HCT116 (cell line): ENCODE measurements around the gene CENPU. TPM values are rescaled to one million over a fixed set of nuclear protein-coding genes. Genes with fewer than 3 reads are reported as not detected.

ENCODE experiments used
- CBX3 ChIP-seq: IDR thresholded peaks from 2 replicates; pipeline ENCODE4 v1.6.1; 2012; ENCODE audit warnings: low read depth
- CEBPB ChIP-seq: IDR thresholded peaks from 2 replicates; pipeline ENCODE4 v1.6.1; 2012; ENCODE audit warnings: low read depth
- EGR1 ChIP-seq: IDR thresholded peaks from 2 replicates; pipeline ENCODE4 v1.6.1; 2012; ENCODE audit warnings: low read depth
- EZH2 ChIP-seq: fragments of 200-600 bp; sonication (generic); IDR thresholded peaks from 2 replicates; pipeline ENCODE4 v1.6.1; 2017; ENCODE audit warnings: antibody characterized with exemption, mixed run types
- FOSL1 ChIP-seq: IDR thresholded peaks from 2 replicates; pipeline ENCODE4 v1.6.1; 2012; ENCODE audit warnings: low read depth
- JUND ChIP-seq: IDR thresholded peaks from 2 replicates; pipeline ENCODE4 v1.6.1; 2012
- POLR2A ChIP-seq: IDR thresholded peaks from 2 replicates; pipeline ENCODE4 v1.7.0; 2011; ENCODE audit warnings: borderline replicate concordance; ENCODE audit not compliant: insufficient read depth, insufficient read length; ENCODE audit errors: extremely low read depth
- POLR2AphosphoS5 ChIP-seq: IDR thresholded peaks from 2 replicates; pipeline ENCODE4 v1.6.1; 2011; ENCODE audit warnings: mild to moderate bottlenecking, low read depth, low read length, moderate library complexity
- RAD21 ChIP-seq: IDR thresholded peaks from 2 replicates; pipeline ENCODE4 v1.6.1; 2012; ENCODE audit warnings: low read depth, mild to moderate bottlenecking
- SP1 ChIP-seq: IDR thresholded peaks from 2 replicates; pipeline ENCODE4 v1.6.1; 2012; ENCODE audit warnings: low read depth
- ZFX ChIP-seq: fragments of 450-650 bp; IDR thresholded peaks from 2 replicates; pipeline ENCODE4 v1.6.1; 2017
- total RNA-seq: library from RNA; stranded (reverse); gene quantifications from one replicate; pipeline ENCODE4 v1.2.1, GENCODE V29; 2021; ENCODE audit not compliant: unreplicated experiment
- TF ChIP-seq, protein P1 (sequence below), 3 experiments: fragments of 200-600 bp in 1 of 3; sonication (generic) in 1 of 3; IDR thresholded peaks in 2 of 3; conservative IDR thresholded peaks in 1 of 3; 2 replicates each; pipeline ENCODE4 v1.5.1; 2012 to 2017; ENCODE audit warnings: low read depth in 2 of 3, low read length in 2 of 3, antibody characterized with exemption in 1 of 3, borderline replicate concordance in 1 of 3, control low read depth in 1 of 3, mild to moderate bottlenecking in 1 of 3, mixed read lengths in 1 of 3, mixed run types in 1 of 3, moderate library complexity in 1 of 3; ENCODE audit not compliant: insufficient read depth in 1 of 3
- TF ChIP-seq, protein P2 (sequence below): IDR thresholded peaks from 2 replicates; pipeline ENCODE4 v1.6.1; 2012
- TF ChIP-seq, protein P3 (sequence below): IDR thresholded peaks from 2 replicates; pipeline ENCODE4 v1.6.1; 2011; ENCODE audit warnings: mild to moderate bottlenecking, low read length, moderate library complexity; ENCODE audit not compliant: insufficient replicate concordance; ENCODE audit errors: extremely low read depth

The CENPU gene
- total RNA-seq, 1 experiment from 2014 or later, result 28.2 TPM

DNA sequence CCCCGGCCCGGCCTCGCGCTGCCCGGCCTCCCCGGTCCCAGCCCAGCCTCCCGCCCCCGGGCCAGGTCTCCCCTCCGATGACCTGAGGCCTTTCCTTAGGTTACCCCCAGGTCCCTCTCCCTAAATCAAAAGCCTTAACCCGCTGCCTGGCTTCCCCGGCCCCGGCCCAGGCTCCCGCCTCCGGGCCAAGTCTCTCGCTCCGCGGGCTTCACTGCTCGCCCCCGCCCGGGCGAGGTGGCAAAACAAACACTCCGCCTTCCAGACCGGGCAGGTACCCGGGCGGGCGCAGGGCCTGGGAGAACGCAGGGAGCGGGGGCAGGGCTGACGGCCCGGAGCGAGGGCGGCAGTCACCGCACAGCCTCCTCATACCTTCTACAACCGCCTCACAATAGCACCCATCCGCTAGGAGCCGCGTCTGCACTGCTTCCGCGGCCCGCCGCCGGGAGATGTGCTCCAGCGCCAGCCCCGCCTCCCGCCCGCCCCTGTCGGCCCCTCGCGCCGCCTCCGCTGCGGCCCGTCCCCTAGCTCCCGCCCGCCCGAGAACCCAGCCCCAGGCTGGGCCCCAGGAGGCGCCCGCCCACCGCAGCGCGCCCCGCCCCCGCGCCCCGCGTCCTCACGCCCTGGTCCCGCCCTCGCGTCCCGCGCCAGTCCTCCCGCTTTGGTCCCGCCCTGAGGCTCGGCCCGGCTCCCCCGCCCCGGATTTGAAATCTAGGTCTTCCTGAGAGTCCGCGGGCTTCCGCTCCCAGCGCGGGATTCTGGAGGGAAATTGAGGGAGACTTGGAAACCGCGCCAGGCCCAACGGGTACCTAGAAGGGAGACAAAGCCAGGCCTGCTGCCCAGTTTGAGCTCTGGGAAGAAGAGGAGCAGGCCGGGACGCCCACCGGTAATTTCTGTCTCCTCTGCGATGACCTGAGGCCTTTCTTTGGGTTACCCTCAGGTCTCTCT is 84.6 kb downstream of the CENPU start, which contains the start of the genes CASP3 and PRIMPOL (continued):
- TF ChIP-seq CBX3 (no peak), JUND (no peak), FOSL1 (no peak), EGR1 (peak; percentile 43), POLR2A (peak; percentile 61), ZFX (peak; percentile 54), CEBPB (no peak), RAD21 (peak; percentile 33), SP1 (0 out of 2 replicates have a peak, but pooled peaks have one; percentile 31), EZH2 (no peak), POLR2AphosphoS5 (peak; percentile 91)
- TF ChIP-seq, protein P1, sequence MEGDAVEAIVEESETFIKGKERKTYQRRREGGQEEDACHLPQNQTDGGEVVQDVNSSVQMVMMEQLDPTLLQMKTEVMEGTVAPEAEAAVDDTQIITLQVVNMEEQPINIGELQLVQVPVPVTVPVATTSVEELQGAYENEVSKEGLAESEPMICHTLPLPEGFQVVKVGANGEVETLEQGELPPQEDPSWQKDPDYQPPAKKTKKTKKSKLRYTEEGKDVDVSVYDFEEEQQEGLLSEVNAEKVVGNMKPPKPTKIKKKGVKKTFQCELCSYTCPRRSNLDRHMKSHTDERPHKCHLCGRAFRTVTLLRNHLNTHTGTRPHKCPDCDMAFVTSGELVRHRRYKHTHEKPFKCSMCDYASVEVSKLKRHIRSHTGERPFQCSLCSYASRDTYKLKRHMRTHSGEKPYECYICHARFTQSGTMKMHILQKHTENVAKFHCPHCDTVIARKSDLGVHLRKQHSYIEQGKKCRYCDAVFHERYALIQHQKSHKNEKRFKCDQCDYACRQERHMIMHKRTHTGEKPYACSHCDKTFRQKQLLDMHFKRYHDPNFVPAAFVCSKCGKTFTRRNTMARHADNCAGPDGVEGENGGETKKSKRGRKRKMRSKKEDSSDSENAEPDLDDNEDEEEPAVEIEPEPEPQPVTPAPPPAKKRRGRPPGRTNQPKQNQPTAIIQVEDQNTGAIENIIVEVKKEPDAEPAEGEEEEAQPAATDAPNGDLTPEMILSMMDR (IDR thresholded peaks at IDR 0.05 in 2 of 3, conservative IDR thresholded peaks at IDR 0.05 in 1 of 3; ENCODE audit: borderline replicate concordance in 1 of 3, insufficient read depth in 1 of 3, low read depth in 2 of 3, low read length in 2 of 3), result no peak
- TF ChIP-seq, protein P2, sequence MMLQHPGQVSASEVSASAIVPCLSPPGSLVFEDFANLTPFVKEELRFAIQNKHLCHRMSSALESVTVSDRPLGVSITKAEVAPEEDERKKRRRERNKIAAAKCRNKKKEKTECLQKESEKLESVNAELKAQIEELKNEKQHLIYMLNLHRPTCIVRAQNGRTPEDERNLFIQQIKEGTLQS, result no peak
- TF ChIP-seq, protein P3, sequence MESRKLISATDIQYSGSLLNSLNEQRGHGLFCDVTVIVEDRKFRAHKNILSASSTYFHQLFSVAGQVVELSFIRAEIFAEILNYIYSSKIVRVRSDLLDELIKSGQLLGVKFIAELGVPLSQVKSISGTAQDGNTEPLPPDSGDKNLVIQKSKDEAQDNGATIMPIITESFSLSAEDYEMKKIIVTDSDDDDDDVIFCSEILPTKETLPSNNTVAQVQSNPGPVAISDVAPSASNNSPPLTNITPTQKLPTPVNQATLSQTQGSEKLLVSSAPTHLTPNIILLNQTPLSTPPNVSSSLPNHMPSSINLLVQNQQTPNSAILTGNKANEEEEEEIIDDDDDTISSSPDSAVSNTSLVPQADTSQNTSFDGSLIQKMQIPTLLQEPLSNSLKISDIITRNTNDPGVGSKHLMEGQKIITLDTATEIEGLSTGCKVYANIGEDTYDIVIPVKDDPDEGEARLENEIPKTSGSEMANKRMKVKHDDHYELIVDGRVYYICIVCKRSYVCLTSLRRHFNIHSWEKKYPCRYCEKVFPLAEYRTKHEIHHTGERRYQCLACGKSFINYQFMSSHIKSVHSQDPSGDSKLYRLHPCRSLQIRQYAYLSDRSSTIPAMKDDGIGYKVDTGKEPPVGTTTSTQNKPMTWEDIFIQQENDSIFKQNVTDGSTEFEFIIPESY, result no peak
